Endothelial cell (in vitro differentiated cells): ENCODE measurements around the gene SLC36A2. TPM values are rescaled to one million over a fixed set of nuclear protein-coding genes. Genes with fewer than 3 reads are reported as not detected.

ENCODE experiments used
- DNase-seq: peaks from one replicate; pipeline ENCODE4 v3.0.0; 2021; ENCODE audit warnings: low spot score
- H3K27ac Mint-ChIP-seq: one replicate; pipeline ENCODE4 v1.8.0; 2021; ENCODE audit warnings: mixed read lengths, inconsistent platforms; ENCODE audit not compliant: unreplicated experiment
- H3K27me3 Mint-ChIP-seq: one replicate; pipeline ENCODE4 v1.8.0; 2021; ENCODE audit warnings: mild to moderate bottlenecking, moderate library complexity, mixed read lengths, inconsistent platforms; ENCODE audit not compliant: unreplicated experiment
- H3K36me3 Mint-ChIP-seq: one replicate; pipeline ENCODE4 v1.8.0; 2021; ENCODE audit warnings: mild to moderate bottlenecking, low read depth, mixed read lengths, inconsistent platforms; ENCODE audit not compliant: unreplicated experiment
- H3K4me1 Mint-ChIP-seq: one replicate; pipeline ENCODE4 v1.8.0; 2021; ENCODE audit warnings: mild to moderate bottlenecking, mixed read lengths, inconsistent platforms; ENCODE audit not compliant: unreplicated experiment
- H3K4me3 Mint-ChIP-seq: one replicate; pipeline ENCODE4 v1.8.0; 2021; ENCODE audit warnings: mild to moderate bottlenecking, mixed read lengths, inconsistent platforms; ENCODE audit not compliant: unreplicated experiment
- H3K9me3 Mint-ChIP-seq: one replicate; pipeline ENCODE4 v1.8.0; 2021; ENCODE audit warnings: mixed read lengths, inconsistent platforms; ENCODE audit not compliant: unreplicated experiment
- CTCF ChIP-seq: fragments of 200-600 bp; sonication (generic); IDR thresholded peaks from one replicate; pipeline ENCODE4 v1.5.0; 2021; ENCODE audit warnings: antibody characterized with exemption; ENCODE audit not compliant: unreplicated experiment
- total RNA-seq: library from RNA; stranded (reverse); fragmentation: NEBNext Ultra II Directional; extraction: Animal tissue kit (Norgen Biotek cat#: 25700); gene quantifications from one replicate; pipeline ENCODE4 v1.2.1, GENCODE V29; 2021; ENCODE audit not compliant: unreplicated experiment

SLC36A2 gene
- total RNA-seq, 1 donor from 2014 or later, result not detected

- TF ChIP-seq CTCF, result no peak
- H3K9me3 Mint-ChIP-seq, result no peaks in the 10 kb centered on the region
- H3K36me3 Mint-ChIP-seq, result no peaks in the 10 kb centered on the region
- H3K27me3 Mint-ChIP-seq, result no peaks in the 10 kb centered on the region
- no peak for DNase-seq
- no peaks in the 10 kb centered on the region for H3K4me1 Mint-ChIP-seq
- H3K4me3 Mint-ChIP-seq, result no peak overlapping the region
- H3K27ac Mint-ChIP-seq, result no peak overlapping the region
Observed at GRCh38 chr5:151359391-151359790, 12.0 kb upstream of the SLC36A2 start.

DNA sequence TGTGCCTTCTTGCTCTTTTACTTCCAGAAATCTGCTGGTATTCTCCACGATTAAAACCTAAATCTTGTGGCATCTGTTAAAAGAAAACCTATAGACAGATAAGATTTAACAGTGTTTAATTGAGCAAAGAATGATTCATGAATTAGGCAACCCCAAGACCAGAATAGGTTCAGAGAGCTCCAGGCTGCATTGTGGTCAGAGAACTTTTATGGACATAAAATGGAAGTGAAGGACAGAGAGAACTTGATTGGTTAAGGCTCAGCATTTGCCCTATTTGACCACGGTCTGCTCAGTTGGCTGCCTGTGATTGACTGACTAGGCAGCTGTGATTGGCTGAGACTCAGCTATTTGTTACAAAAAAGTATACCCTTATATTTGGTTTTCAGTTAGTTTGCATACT is 10.4 kb upstream of the SLC36A2 start:
- no peaks in the 10 kb centered on the region for H3K27me3 Mint-ChIP-seq
- H3K9me3 Mint-ChIP-seq, result no peaks in the 10 kb centered on the region
- TF ChIP-seq CTCF, result no peak
- H3K4me3 Mint-ChIP-seq, result no peak overlapping the region
- H3K36me3 Mint-ChIP-seq, result no peaks in the 10 kb centered on the region
- DNase-seq, result no peak
- H3K4me1 Mint-ChIP-seq, result no peaks in the 10 kb centered on the region
- H3K27ac Mint-ChIP-seq, result no peak overlapping the region

- Mint-ChIP-seq H3K4me1 (peaks cover under 1% of the 10 kb centered on the region), H3K36me3 (no peaks in the 10 kb centered on the region), H3K4me3 (no peak overlapping the region), H3K27me3 (no peaks in the 10 kb centered on the region), H3K27ac (no peak overlapping the region), H3K9me3 (no peaks in the 10 kb centered on the region)
- no peak for DNase-seq
- TF ChIP-seq CTCF, result no peak
Observed at GRCh38 chr5:151357097-151357496, 9.7 kb upstream of the SLC36A2 start.

DNA sequence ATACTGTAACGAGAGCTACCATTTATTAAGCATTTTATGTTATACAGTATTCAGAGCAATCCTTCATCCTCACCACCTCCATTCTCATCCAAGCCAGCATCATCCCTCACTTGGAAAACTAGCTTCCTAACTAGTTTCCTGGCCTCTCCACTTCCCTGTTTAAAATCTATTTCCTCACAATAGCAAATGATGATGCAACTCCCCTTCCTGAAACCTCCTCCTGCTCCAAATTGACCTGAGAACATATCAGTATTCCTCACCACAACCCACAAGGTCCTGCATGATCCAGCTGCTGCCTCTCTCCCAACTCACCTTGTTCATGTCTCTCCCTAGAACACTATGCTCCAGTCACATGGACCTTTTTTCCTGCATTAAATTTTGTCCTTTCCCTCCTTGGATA is 4.3 kb upstream of the SLC36A2 start:
- Mint-ChIP-seq H3K36me3 (no peaks in the 10 kb centered on the region), H3K4me3 (no peak overlapping the region), H3K4me1 (peaks cover 6% of the 10 kb centered on the region), H3K27ac (no peak overlapping the region), H3K9me3 (no peaks in the 10 kb centered on the region), H3K27me3 (no peaks in the 10 kb centered on the region)
- DNase-seq, result no peak
- no peak for TF ChIP-seq CTCF

GRCh38 chr5:151348789-151349188 is 1.4 kb upstream of the SLC36A2 start:
- TF ChIP-seq CTCF, result no peak
- peaks cover 2% of the 10 kb centered on the region for H3K27me3 Mint-ChIP-seq
- no peak overlapping the region for H3K4me3 Mint-ChIP-seq
- no peaks in the 10 kb centered on the region for H3K36me3 Mint-ChIP-seq
- peaks cover 6% of the 10 kb centered on the region for H3K4me1 Mint-ChIP-seq
- no peaks in the 10 kb centered on the region for H3K9me3 Mint-ChIP-seq
- no peak for DNase-seq
- no peak overlapping the region for H3K27ac Mint-ChIP-seq
